ENCODE data around the gene DLGAP4. TPM values are rescaled to one million over a fixed set of nuclear protein-coding genes. Genes with fewer than 3 reads are reported as not detected.

Gene DLGAP4
- total and polyA plus RNA-seq, 2 of the 8 experiments (the other 6 are each of a cell fraction or from before 2014, with no cell fraction given), result 41.2 to 57.2 TPM

GRCh38 chr20:36303831-36304230, 2.3 kb upstream of the DLGAP4 start:
- Histone ChIP-seq H2BK120ac (replicated peaks; ENCODE audit: low read depth, low read length) (no peak overlapping the region), H3K4me1 (replicated peaks in 1 of 4; ENCODE audit: control insufficient read depth in 3 of 4, insufficient read depth in 4 of 4, low read length in 3 of 4) (peaks cover 0 to 9% (median 4%) of the 10 kb centered on the region in 4 experiments; a peak in 6 of 7 replicates), H3K9me3 (ENCODE audit: insufficient read depth in 2 of 2, low read depth in 1 of 2, low read length in 1 of 2) (no peaks in the 10 kb centered on the region), H3K14ac (ENCODE audit: insufficient read length) (no peak overlapping the region), H2BK12ac (ENCODE audit: low read depth, low read length) (no peak overlapping the region), H3K79me2 (ENCODE audit: control insufficient read depth in 1 of 2, insufficient read depth in 2 of 2, low read length in 2 of 2) (no peaks in the 10 kb centered on the region), H3K4ac (replicated peaks; ENCODE audit: insufficient read length, low read depth, low read length) (no peak overlapping the region), H2BK20ac (ENCODE audit: low read length) (no peak overlapping the region), H3K56ac (replicated peaks; ENCODE audit: insufficient read length, low read depth, low read length) (no peak overlapping the region), H3K4me2 (ENCODE audit: insufficient read depth in 1 of 2, low read depth in 2 of 2, low read length in 2 of 2) (no peak overlapping the region), H4K91ac (replicated peaks; ENCODE audit: insufficient read length, low read length) (no peak overlapping the region), H2AFZ (ENCODE audit: low read length) (no peak overlapping the region), H3K79me1 (ENCODE audit: low read depth, low read length) (no peaks in the 10 kb centered on the region), H3K27me3 (replicated peaks in 1 of 4; ENCODE audit: control insufficient read depth in 3 of 4, extremely low read depth in 1 of 4, insufficient read depth in 3 of 4, low read length in 3 of 4) (peaks cover 0 to 30% (median 22%) of the 10 kb centered on the region in 4 experiments; a peak in 6 of 7 replicates), H3K23ac (ENCODE audit: insufficient read length) (no peak overlapping the region), H3K4me3 (ENCODE audit: extremely low read depth in 1 of 4, insufficient read depth in 2 of 4, low read depth in 3 of 4, low read length in 4 of 4) (no peak overlapping the region), H2AK5ac (ENCODE audit: low read depth, low read length) (no peak overlapping the region), H4K8ac (ENCODE audit: extremely low read depth, insufficient read depth, low read length) (no peak overlapping the region), H3K23me2 (ENCODE audit: low read depth, low read length) (peaks cover 14% of the 10 kb centered on the region; the same call in 1 of the 2 replicates), H3K9ac (replicated peaks in 1 of 4; ENCODE audit: extremely low read depth in 1 of 4, low read depth in 3 of 4, low read length in 3 of 4) (no peak overlapping the region), H2BK15ac (ENCODE audit: low read length) (no peak overlapping the region), H2BK5ac (ENCODE audit: low read depth, low read length) (no peak overlapping the region), H3K36me3 (ENCODE audit: control insufficient read depth in 2 of 4, insufficient read depth in 4 of 4, low read length in 3 of 4) (no peaks in the 10 kb centered on the region), H3K18ac (ENCODE audit: extremely low read depth, low read length) (no peak overlapping the region), H4K5ac (ENCODE audit: insufficient read length, low read depth, low read length) (no peak overlapping the region), H3K27ac (ENCODE audit: low read depth, low read length) (no peak overlapping the region), H4K20me1 (replicated peaks in 1 of 2; ENCODE audit: control insufficient read depth in 1 of 2, insufficient read depth in 2 of 2, low read length in 2 of 2) (peaks cover 5 to 6% of the 10 kb centered on the region in 2 experiments)
- ChIA-PET POLR2A (ENCODE audit: partially characterized antibody) (no interaction called here), CTCF (ENCODE audit: partially characterized antibody) (interaction anchor here (0.8 kb wide), 1 partner anchor 96 kb away, joined by 4 read pairs; no protein-coding TSS in a partner anchor)
- WGBS, 2 experiments (ENCODE audit: extremely low coverage in 1 of 2, insufficient coverage in 1 of 2, insufficient read length in 1 of 2, insufficient replicate concordance in 2 of 2, low coverage in 1 of 2, low lambda C conversion rate in 2 of 2, missing lambda C conversion rate in 1 of 2), result 88% methylated on average over 1 of the region's 1 CpG; no CpG with 5 or more reads in 1 of the 2 experiments
- DNase-seq (ENCODE audit: low read depth in 1 of 2, low spot score in 2 of 2) (no peak), FAIRE-seq (no peak)
- TF ChIP-seq BRCA1 (IDR thresholded peaks at IDR 0.05; ENCODE audit: low read depth, low read length), result no peak

Data from H1 (cell line).